ENCODE results near the gene DDX51.

The DDX51 gene

DNA sequence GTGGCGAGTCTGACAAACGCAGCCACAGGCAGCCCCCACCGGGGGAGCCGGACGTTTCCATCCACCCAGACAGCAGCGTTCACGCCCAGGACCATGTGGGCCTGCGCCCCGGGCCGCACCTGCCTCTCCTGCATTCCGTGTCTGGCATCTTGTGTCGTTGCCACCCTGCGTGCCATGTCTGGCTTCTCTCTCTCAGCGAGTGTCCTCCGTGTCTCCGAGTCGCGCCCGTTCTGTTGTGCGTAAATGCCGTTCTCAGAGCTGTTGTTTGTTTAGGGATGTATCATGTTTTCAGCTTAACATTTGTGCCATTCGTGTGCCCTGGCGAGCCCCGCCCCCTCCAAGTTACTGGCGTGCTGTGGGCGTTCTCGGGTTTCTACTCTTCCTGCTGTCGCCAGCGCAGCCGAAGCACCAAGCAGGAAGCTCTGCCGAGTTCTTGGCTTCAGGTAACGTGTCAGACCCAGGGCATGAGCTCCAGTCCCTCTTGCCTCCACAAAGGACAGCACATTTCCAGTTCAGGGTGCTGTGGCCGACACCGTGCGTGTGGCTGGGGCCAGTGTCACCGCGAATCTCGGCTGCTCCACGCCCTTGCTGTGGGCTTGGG lies 34.8 kb upstream of the DDX51 start:
- DNase-seq (ENCODE audit: low spot score) = no peak

DNA sequence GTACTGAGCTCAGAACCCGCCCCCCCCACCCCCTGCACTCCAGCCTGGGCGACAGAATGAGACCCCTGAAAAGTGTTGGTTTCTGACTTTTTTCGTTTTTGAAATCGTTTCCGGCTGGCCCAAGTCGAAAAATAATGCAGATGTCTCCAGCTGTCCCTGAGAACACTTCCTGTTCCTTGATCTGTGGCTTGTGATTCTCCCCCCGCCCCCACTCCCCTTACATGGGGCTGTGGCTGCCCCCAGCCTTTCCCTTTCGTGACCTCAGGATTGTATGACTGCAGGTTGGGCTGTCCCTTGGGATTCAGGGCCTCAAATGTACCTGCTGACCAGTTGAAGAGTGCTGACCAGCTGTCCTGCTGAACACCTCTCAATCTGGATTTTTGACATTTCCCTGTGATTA lies 34.2 kb upstream of the DDX51 start:
- no peak for DNase-seq (ENCODE audit: low spot score)

DNA sequence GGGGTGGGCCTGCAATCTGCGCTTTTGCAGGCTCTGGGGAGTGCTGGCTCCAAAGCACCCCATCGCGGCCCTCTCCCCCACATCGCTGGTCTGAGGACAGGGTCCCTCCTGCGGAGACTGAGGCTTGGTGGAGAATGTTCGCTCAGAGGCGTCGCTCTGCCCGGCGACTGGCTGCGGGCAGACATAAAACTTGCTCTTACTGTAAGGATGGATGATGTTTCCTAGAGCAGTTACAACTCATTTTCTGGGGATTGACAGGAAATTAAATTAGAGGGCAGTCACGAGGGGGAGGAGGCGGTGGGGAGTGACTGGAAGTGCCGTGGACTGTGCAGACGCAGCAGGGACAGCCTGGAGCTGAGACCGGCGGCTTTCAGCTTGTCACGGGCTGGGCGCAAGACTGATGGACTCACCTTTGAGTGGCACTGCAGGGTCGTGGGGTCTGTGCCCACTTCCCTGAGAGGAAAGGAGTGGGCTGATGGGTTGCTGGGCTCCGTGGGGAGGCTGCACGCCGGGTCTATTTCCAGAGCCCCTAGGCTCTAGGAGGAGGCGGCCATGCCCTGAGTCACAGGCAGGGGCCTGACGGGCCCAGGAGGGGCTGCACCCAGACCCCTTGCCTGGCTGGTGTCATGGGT lies 32.9 kb upstream of the DDX51 start:
- no peak for DNase-seq (ENCODE audit: low spot score)

DNA sequence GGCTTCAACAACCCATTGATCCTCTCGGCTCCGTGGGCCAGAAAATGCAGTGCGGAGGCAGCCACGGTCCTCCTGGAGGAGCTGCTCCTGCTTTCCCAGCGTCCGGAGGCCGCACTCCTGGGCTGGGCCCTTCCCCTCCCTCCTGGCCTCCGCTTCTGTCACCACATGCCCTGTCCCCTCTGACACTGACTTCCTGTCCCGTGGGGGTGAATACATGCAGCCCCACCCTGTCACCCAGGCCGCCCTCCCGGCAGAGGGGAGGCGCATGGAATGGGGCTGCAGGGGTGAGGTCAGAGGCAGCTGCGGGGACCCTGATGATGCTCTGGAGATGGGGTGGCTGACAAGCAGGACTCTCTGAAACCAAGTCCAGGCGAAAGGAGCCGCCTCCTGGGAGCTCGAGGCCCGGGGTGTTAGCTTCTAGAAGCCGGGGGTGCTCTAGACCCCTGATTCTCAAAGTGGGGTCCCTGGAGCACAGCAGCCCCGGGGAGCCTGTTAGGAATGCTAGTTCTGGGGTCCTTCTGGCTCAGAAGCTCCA lies 32.3 kb upstream of the DDX51 start:
- no peak for DNase-seq (ENCODE audit: low spot score)

DNA sequence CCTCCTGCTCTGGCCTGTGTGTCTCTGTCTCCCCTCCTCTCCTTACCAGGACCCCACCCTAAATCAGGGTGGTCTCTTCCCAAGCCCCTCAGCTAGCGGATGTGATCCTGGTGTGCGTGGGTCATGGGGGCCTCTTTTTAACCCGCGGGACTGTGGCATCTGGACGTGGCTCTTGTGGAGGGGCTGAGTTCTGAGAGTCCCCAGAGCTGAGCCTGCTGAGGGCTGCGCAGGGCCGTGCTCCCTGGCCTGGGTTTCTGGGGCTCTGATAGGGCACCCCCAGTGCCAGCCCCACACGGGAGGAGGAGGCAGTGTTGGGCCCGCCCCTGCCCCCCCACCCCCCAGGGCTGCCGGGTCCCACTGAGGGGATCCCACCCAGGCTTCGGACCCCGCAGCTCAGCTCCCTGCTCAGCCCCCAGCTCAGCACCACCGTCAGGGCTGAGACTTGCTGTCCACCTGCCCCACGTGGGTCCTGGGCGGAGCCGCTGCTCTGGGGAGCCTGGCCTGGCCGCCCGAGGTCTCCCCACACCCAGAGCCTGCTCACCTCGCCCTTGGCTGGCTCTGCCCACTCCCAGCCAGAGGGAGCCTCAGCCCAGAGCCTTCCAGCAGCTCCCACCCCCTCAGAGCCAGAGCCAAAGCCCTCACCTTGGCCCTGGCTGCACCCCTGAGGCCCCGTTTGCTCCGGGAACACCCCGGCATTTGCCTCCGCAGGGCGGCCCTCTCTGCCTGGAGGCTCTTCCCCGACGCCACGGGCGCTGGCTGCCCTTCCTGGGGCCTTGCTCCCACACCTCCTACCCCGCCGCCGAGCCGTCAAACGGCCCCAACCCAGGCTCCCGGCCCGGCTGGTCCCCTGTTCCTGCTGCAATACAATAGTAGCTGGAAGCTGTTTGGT lies 31.6 kb upstream of the DDX51 start:
- DNase-seq (ENCODE audit: low spot score) = no peak

DNA sequence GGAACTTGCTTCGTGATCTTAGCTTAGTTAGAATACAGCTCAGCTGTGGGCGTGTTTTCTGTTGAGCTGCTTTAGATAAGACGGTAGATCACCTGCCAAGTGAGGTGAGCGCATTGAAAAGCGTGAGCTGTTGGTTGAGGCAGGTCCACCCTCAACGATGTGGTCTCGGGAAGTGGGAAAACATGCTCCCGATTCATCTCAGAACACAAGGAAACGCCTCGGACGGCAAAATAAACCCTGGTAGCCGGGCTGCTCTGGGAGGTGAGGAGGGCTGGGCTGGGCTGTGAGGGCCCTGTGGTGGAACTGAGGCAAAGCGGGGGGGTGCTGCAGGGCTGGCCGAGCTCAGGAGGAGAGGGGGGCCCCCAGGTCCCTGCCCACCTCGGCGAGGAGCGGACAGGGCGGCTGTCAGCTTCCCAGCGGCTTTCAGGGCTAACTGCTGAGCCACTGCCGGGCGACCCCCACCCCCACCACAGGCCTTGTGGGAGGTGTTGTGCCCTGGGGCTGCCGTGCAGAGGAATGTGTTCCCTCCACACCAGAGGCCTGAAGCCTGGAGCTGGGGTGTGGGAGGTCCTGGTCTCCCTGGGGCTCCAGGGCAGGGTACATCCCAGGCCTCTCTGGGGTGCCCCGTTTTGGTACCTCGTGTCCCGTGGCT lies 30.8 kb upstream of the DDX51 start:
- no peak for DNase-seq (ENCODE audit: low spot score)

DNA sequence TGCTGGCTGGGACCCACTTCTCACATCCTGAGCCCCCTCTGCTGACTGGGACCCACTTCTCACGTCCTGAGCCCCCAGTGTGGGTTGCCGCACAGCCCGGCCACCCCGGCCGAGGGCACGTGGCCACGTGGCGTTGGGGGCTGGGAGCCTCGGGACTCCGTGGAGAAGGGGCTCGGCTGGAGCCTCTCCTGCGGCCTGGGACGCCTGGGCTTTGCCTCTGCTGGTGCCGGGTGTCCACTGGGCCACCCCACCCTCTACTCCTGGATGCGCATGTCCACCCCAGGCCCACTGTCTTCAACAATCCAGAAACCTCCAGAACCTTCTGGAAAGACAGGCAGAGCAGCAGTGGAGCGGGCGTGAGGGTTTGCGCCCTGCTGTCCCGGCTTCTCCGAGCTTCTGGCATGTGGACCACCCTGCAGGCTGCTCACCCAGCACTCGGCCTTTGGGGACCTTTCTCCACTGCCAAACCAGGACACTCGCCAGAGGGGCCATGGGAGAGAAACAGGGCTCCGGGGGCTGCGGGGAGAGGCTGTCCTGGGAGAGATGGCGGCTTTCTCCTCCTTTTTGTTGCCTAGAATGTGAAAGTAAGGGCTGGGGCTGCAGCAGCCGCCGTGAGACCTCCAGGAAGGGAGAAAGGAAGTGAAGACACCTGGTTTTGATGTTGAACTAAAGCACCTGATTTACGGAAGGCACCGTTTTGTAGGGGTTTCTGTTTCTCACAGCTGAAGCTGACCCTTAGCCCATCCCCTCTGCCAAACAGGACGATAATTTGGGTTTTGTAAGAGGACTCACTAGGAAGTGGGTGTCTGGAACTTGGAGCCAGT lies 30.1 kb upstream of the DDX51 start:
- DNase-seq (ENCODE audit: low spot score) = no peak

DNA sequence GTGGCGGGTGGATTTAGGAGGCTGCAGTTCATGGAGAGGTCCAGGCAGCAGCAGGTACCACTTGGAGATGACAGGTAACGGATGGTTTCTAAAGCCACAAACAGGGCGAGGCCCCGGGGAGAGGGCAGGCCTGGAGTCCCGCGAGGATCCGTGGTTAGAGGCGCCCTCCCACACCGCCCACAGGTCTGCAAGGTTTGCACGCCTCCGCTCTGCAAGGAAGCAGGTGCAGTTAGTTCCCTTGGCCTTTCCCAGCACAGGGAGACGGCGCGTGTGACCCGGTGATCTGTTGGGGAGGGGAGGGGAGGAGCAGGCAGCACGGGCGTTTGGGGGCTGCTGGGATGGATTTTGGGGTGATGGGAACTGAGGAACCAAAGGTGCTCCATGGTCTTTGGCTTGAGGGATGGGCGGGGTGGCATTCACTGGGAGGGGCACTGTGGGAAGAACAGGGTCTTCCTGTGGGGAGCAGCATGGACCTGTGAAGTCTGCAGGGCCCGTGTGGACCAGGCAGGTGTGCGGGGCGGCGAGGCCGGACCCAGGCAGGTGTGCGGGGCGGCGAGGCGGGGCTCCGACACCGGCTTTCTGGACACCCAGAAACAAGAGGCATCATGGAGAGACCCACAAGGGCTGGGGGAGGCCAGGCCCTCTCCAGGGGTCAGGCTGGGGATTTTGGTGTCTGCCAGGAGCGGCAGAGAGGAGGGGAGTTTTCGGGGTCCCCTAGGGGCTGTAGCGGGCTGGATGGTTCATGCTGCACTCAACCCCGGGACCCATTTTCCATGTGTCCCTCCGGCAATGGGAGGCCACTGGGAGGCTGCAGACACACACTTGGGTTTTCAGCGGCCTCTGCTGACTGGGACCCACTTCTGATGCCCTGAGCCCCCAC lies 29.3 kb upstream of the DDX51 start:
- no peak for DNase-seq (ENCODE audit: low spot score)

DNA sequence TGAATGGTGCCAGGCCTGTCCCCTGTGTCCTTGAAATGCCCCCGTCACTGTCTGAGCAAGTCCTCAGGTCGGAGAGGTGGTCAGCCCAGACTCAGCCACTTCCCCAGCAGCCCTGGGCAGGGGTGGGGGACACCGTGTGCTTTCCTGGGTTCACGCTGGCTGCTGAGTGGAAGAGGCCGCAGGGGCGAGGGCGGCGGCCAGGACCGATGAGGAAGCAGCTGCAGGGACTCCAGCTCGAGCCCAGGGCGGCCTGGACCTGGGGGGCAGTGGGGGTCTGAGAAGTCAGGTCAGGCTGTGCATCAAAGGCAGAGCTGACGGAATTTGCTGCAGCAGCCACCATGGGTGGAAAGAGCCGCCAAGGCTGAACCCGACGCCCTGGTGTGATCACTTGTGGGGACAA lies 28.5 kb upstream of the DDX51 start:
- DNase-seq (ENCODE audit: low spot score) = no peak

DNA sequence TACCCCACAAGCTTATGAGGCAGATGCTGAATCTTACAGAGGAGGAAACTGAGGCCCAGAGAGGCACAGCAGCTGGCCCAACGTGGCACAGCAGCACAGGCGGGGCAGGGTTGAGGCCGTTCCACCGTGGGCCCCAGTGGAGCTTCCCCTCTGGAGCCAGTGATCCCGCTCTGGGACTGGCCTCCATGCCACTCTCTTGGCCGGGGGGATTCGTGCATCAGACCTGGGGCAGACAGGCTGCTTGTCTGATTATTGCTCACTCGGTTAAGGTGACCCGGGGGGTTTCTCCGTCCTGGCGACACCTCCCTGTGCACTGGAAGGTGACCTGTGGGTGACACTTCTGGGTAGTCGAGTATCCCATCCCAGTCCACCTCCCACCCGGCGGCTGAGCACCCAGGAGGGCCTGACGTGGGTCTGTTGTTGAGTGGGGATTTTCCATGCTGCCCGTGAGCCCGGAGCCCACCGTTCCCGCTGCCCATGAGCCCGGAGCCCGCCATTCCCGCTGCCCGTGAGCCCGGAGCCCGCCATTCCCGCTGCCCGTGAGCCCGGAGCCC lies 27.9 kb upstream of the DDX51 start:
- no peak for DNase-seq (ENCODE audit: low spot score)

DNA sequence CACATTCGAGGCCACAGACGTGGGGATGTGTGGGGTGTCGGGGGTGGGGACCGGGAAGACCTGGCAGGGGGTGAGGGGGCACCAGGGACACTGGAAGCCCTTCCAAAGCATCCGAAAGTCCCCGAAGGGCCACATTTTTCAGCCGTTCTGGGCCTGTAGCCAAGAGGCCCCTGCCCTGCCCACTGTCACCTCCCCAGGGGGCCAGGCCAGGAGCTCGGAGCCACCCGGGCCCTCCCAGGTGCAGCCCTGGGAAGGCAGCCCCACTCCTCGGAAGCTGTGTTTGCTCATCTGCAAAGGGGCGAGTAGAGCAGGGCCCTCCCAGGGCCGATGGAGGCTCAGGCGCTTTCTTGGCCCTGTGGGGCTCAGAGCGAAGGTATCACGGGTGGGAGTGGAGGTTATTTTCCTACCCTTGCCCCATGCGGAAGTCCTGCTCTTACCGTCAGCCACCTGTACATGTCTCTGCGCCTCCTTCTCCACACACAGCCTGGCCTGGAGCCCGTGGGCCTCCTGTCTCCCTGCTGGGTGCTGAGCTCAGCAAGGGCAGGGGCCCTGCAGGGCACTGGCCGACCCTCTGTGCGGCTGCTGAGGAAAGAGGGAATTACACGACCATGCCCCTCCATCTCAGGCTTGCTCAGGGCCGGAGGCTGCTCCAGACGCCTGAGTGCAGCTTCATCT lies 27.3 kb upstream of the DDX51 start:
- no peak for DNase-seq (ENCODE audit: low spot score)

DNA sequence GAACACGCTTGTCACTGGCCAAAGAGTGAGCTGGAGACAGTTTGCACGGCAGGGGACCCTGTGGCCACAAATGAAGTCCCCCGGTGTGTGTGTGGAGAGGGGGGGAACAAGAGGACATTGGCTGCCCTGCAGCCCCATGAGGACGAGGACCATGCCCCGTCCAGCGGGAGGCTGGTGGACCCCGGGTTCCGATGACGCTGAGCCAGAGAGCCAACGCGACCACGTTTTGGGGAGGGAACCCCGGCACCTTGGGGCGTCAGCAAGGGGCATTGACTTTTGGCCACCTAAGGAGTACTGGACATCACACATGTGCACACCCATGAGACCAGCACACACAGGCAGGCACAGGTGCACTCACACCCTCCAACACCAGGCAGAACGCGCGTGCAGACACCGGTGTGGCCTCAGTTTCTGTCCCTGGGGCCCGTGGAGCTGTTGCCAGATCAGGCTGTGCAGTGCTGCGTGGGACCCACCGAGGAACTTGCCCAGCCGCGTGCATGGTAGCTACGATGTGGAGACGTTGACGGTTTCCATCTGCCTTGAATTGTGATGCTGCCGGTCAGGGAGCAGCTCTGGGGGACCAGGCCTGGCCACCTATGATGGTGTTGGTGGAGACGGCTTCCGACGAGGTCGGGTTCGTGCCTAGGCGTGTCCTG lies 26.6 kb upstream of the DDX51 start:
- no peak for DNase-seq (ENCODE audit: low spot score)

DNA sequence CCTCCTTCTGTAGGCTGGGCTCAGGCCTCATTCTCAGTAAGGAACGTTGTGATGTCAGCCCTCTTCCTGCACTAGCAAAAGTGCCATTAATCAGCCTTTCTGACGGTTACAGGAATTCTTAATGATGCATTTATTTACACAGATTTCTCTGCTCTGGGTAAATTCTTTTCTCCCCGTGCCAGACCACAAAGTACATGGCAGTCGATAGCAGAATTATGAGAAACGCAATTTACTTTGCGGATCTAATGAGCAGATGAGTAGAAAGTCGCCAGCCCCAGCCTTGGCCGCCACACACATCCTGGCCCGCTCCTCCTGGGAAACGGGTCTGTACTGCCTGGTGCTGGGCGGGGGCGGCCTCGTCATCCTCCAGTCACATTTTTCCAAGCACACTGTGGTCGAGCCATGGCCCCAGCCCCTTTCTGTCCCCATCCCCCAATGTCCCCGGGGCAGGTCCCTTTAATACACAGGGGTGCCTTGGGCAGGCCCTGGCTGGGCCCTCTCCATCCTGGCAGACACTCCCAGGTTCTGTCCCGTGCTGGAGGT lies 26.0 kb upstream of the DDX51 start:
- no peak for DNase-seq (ENCODE audit: low spot score)

DNA sequence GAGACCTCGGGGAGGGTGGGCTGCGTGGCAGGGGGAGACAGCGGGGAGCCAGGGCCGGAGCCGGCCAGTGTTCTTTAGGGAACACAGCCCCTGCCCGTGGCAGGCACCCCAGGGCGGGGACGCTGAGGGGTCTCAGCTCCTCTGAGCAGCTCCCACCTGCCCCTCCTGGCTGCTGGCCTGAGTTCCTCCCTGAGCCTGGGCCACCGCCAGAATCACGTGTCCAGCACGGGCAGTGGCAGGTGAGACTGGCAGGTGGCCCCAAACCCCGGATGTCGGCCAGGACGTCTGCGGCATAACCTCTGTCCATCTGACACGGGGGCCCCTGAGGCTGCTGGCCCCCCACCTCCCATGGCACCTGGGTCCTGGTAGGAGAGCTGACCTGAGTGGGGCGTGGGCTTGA lies 25.3 kb upstream of the DDX51 start:
- DNase-seq (ENCODE audit: low spot score) = no peak

DNA sequence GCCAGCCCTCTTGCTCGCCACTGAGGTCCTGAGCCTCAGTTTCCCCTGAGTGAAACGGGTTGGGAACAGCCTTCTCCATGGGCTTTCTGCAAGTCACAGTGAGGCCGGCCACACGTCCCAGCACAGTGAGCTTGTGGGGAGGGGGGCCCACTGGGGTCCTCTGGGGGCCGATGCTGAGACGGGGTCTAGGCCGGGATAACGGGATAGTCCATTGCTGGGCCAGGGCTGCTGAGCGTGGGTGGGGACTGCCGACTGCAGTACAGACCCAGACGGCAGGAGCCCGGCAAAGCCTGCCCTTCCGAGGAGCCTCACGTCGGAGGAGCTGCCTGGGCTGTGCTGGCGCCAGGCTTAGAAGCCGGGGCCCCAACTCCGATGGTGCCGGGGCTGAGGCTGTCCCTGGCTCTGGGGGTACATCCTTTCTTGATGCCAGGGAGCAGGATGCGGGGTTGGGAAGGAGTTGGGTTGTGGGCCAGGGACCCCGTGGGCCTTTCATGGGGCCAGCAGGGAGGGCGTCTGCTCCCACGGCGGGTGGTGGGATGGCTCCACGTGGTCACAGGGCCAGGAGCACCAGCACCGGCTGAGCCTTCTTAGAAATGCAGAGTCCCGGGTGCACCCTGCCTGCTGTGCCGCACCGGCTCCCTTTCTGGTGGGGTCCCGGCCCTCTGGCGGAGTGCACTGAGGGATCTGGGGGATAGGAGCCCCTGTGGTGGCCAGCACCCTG lies 24.4 kb upstream of the DDX51 start:
- DNase-seq (ENCODE audit: low spot score) = no peak

DNA sequence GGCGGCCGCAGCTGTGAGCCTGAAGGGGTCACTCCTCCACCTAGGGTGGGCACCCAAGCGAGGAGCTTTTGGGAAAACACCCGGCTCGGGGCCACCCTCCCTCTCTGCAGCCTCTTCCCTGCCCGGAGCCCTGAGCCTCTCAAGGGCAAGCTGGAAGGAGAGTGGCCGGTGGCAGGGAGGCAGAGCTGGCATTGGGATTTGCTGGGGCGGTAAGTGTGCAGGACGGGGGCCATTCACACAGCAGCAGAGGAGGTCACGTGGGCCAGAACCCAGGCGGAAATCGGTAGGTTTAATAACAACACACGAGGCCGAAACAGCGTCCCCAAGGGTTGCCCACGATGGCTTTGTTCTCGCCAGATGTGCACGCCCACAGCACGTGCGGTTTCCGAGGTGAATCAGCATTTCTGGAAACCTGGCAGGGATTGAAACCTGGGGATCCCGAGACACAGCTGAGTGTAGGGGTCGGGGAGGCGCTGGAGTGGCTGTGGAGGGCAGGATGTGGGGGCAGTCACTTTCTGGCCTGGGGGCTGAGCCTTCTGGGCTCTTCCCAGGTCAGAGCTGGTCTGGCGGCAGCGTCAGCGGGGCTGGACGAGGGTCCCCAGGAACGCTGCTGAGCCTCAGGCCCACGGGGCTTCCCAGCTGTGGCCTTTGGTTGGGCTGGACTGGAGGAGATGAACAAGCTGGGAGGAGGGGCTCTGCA lies 23.6 kb upstream of the DDX51 start:
- DNase-seq (ENCODE audit: low spot score) = no peak

DNA sequence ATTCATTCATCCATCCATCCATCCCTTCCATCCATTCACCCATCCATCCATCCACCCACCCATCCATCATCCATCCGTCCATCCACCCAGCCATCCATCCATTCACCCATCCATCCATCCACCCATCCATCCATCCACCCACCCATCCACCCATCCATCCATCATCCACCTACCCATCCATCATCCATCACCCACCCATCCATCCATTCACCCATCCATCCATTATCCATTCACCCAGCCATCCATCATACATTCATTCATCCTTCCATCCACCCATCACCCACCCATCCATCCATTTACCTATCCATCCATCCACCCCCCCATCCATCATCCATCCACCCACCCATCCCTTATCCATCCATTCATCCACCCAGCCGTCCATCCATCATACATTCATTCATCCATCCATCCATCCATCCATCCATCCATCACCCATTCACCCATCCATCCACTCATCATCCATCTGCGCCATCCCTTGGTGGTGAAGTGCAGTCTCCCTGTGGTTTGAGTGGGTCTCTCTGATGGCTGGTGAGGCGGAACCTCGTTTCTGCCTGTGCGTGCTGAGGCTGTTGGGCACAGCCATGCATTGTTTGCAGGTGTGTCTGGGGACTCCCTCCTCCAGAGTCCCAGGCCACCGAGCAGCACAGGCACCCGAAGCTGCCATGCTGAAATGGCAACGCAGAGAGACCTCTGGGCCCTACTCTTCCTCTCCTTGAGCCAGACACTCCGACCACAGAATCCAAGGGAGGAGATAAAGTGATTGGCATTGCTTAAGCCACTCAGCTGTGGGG lies 22.9 kb upstream of the DDX51 start:
- no peak for DNase-seq (ENCODE audit: low spot score)

Measured in CD4-positive, alpha-beta T cell treated with Interleukin-15 for 4 hours (primary cell).